Type B pancreatic cell (in vitro differentiated cells): ENCODE data around the gene ARHGEF7. TPM values are rescaled to one million over a fixed set of nuclear protein-coding genes. Genes with fewer than 3 reads are reported as not detected.

ENCODE experiments used
- DNase-seq: peaks from one replicate; pipeline ENCODE4 v3.0.0; 2021; ENCODE audit warnings: mixed read lengths; ENCODE audit not compliant: unreplicated experiment; ENCODE audit errors: extremely low spot score
- H3K27ac Mint-ChIP-seq: 2 replicates; pipeline ENCODE4 v1.8.0; 2021; ENCODE audit warnings: mild to moderate bottlenecking, mixed read lengths
- H3K27me3 Mint-ChIP-seq: 2 replicates; pipeline ENCODE4 v1.8.0; 2021; ENCODE audit warnings: mixed read lengths
- H3K36me3 Mint-ChIP-seq: 2 replicates; pipeline ENCODE4 v1.8.0; 2021; ENCODE audit warnings: mixed read lengths
- H3K4me1 Mint-ChIP-seq: one replicate; pipeline ENCODE4 v1.8.0; 2021; ENCODE audit warnings: mixed read lengths; ENCODE audit not compliant: unreplicated experiment
- H3K4me3 Mint-ChIP-seq: 2 replicates; pipeline ENCODE4 v1.8.0; 2021; ENCODE audit warnings: mild to moderate bottlenecking, mixed read lengths
- H3K9me3 Mint-ChIP-seq: 2 replicates; pipeline ENCODE4 v1.8.0; 2021; ENCODE audit warnings: mixed read lengths
- CTCF ChIP-seq: fragments of 200-600 bp; sonication (generic); conservative IDR thresholded peaks from 2 replicates; pipeline ENCODE4 v1.5.0; 2021; ENCODE audit warnings: antibody characterized with exemption, mild to moderate bottlenecking
- total RNA-seq: library from RNA; stranded (reverse); gene quantifications from 2 replicates; pipeline ENCODE4 v1.2.1, GENCODE V29; 2021; ENCODE audit warnings: low replicate concordance

ARHGEF7 gene
- total RNA-seq, 1 donor from 2014 or later, result 103 TPM

- no peaks in the 10 kb centered on the region for H3K27me3 Mint-ChIP-seq
- no peak for DNase-seq
- no peaks in the 10 kb centered on the region for H3K9me3 Mint-ChIP-seq
- H3K27ac Mint-ChIP-seq, result peak overlapping the region; percentile 15
- H3K4me3 Mint-ChIP-seq, result no peak overlapping the region
- peaks cover 40% of the 10 kb centered on the region for H3K4me1 Mint-ChIP-seq
- TF ChIP-seq CTCF, result no peak
- H3K36me3 Mint-ChIP-seq, result peaks cover 22% of the 10 kb centered on the region
Measured at GRCh38 chr13:111219280-111219679, 104.2 kb downstream of the ARHGEF7 start.

- no peaks in the 10 kb centered on the region for H3K9me3 Mint-ChIP-seq
- no peak overlapping the region for H3K27ac Mint-ChIP-seq
- peaks cover 26% of the 10 kb centered on the region for H3K36me3 Mint-ChIP-seq
- peaks cover 41% of the 10 kb centered on the region for H3K4me1 Mint-ChIP-seq
- no peak for TF ChIP-seq CTCF
- no peak for DNase-seq
- H3K4me3 Mint-ChIP-seq, result no peak overlapping the region
- H3K27me3 Mint-ChIP-seq, result no peaks in the 10 kb centered on the region
Measured at GRCh38 chr13:111219950-111220349, 104.8 kb downstream of the ARHGEF7 start.

- Mint-ChIP-seq H3K36me3 (peaks cover 34% of the 10 kb centered on the region), H3K27ac (no peak overlapping the region), H3K4me3 (no peak overlapping the region), H3K9me3 (no peaks in the 10 kb centered on the region), H3K4me1 (peaks cover 36% of the 10 kb centered on the region), H3K27me3 (no peaks in the 10 kb centered on the region)
- no peak for DNase-seq
- TF ChIP-seq CTCF, result no peak
Measured at GRCh38 chr13:111225166-111225565, 110.1 kb downstream of the ARHGEF7 start.

GRCh38 chr13:111225810-111226546, 110.9 kb downstream of the ARHGEF7 start:
- no peaks in the 10 kb centered on the region for H3K27me3 Mint-ChIP-seq
- no peak overlapping the region for H3K4me3 Mint-ChIP-seq
- H3K36me3 Mint-ChIP-seq, result peaks cover 34% of the 10 kb centered on the region
- H3K27ac Mint-ChIP-seq, result no peak overlapping the region
- no peak for DNase-seq
- H3K4me1 Mint-ChIP-seq, result peaks cover 36% of the 10 kb centered on the region
- H3K9me3 Mint-ChIP-seq, result no peaks in the 10 kb centered on the region
- no peak for TF ChIP-seq CTCF

GRCh38 chr13:111227405-111227804, 112.3 kb downstream of the ARHGEF7 start:
- H3K27me3 Mint-ChIP-seq, result no peaks in the 10 kb centered on the region
- H3K4me1 Mint-ChIP-seq, result peaks cover 36% of the 10 kb centered on the region
- peaks cover 48% of the 10 kb centered on the region for H3K36me3 Mint-ChIP-seq
- no peak for DNase-seq
- H3K27ac Mint-ChIP-seq, result no peak overlapping the region
- H3K4me3 Mint-ChIP-seq, result no peak overlapping the region
- TF ChIP-seq CTCF, result no peak
- no peaks in the 10 kb centered on the region for H3K9me3 Mint-ChIP-seq
